Dendritic cell treated with granulocyte-macrophage colony-stimulating factor and Interleukin-4, amounts not matched to agents 40 ng/mL and 50 ng/mL, for 4 days (primary cell): ENCODE data around the gene FCN3.

Experiments used
- H3K27ac Mint-ChIP-seq: one replicate; pipeline ENCODE4 v1.8.0; 2022; ENCODE audit warnings: mild to moderate bottlenecking, mixed read lengths
- H3K27me3 Mint-ChIP-seq: one replicate; pipeline ENCODE4 v1.8.0; 2022; ENCODE audit warnings: mild to moderate bottlenecking, mixed read lengths
- H3K36me3 Mint-ChIP-seq: one replicate; pipeline ENCODE4 v1.8.0; 2022; ENCODE audit warnings: low read depth, mixed read lengths
- H3K4me1 Mint-ChIP-seq: one replicate; pipeline ENCODE4 v1.8.0; 2022; ENCODE audit warnings: low read depth, mixed read lengths
- H3K4me3 Mint-ChIP-seq: one replicate; pipeline ENCODE4 v1.8.0; 2022; ENCODE audit warnings: mild to moderate bottlenecking, moderate library complexity, mixed read lengths
- H3K9me3 Mint-ChIP-seq: one replicate; pipeline ENCODE4 v1.8.0; 2022; ENCODE audit warnings: mixed read lengths
- intact Hi-C: fragments of 100-400 bp; cut with micrococcal nuclease; formaldehyde crosslinking; loops from one replicate; pipeline ENCODE4 v1.15.0; 2022

FCN3 gene

GRCh38 chr1:27353629-27354028 lies 21.0 kb downstream of the FCN3 start:
- H3K4me3 Mint-ChIP-seq: no peak overlapping the region
- peaks cover 73% of the 10 kb centered on the region for H3K36me3 Mint-ChIP-seq
- H3K9me3 Mint-ChIP-seq: no peaks in the 10 kb centered on the region
- H3K27ac Mint-ChIP-seq: no peak overlapping the region
- H3K4me1 Mint-ChIP-seq: peaks cover 16% of the 10 kb centered on the region
- peaks cover 13% of the 10 kb centered on the region for H3K27me3 Mint-ChIP-seq
- intact Hi-C loops: no loop called here

GRCh38 chr1:27353166-27353565 lies 21.5 kb downstream of the FCN3 start:
- no peak overlapping the region for H3K27ac Mint-ChIP-seq
- no peak overlapping the region for H3K4me3 Mint-ChIP-seq
- peaks cover 10% of the 10 kb centered on the region for H3K27me3 Mint-ChIP-seq
- no peaks in the 10 kb centered on the region for H3K9me3 Mint-ChIP-seq
- intact Hi-C loops: no loop called here
- peaks cover 69% of the 10 kb centered on the region for H3K36me3 Mint-ChIP-seq
- peaks cover 15% of the 10 kb centered on the region for H3K4me1 Mint-ChIP-seq

- Mint-ChIP-seq H3K9me3 (no peaks in the 10 kb centered on the region), H3K4me3 (no peak overlapping the region), H3K4me1 (peaks cover 11% of the 10 kb centered on the region), H3K27me3 (peaks cover 5% of the 10 kb centered on the region), H3K27ac (no peak overlapping the region), H3K36me3 (peaks cover 53% of the 10 kb centered on the region)
- intact Hi-C loops: no loop called here
These were observed 23.0 kb downstream of the FCN3 start for GRCh38 chr1:27351541-27352107.

GRCh38 chr1:27350663-27351540 lies 23.7 kb downstream of the FCN3 start:
- no peaks in the 10 kb centered on the region for H3K9me3 Mint-ChIP-seq
- peaks cover 51% of the 10 kb centered on the region for H3K36me3 Mint-ChIP-seq
- H3K27me3 Mint-ChIP-seq: peaks cover 5% of the 10 kb centered on the region
- intact Hi-C loops: no loop called here
- H3K4me1 Mint-ChIP-seq: peaks cover 15% of the 10 kb centered on the region
- no peak overlapping the region for H3K4me3 Mint-ChIP-seq
- H3K27ac Mint-ChIP-seq: no peak overlapping the region

- H3K9me3 Mint-ChIP-seq: no peaks in the 10 kb centered on the region
- peaks cover 46% of the 10 kb centered on the region for H3K36me3 Mint-ChIP-seq
- peaks cover 5% of the 10 kb centered on the region for H3K27me3 Mint-ChIP-seq
- intact Hi-C loops: no loop called here
- peaks cover 21% of the 10 kb centered on the region for H3K4me1 Mint-ChIP-seq
- peak overlapping the region; percentile 59 for H3K4me3 Mint-ChIP-seq
- H3K27ac Mint-ChIP-seq: no peak overlapping the region
These were observed 24.6 kb downstream of the FCN3 start for GRCh38 chr1:27349784-27350662.

- Mint-ChIP-seq H3K9me3 (no peaks in the 10 kb centered on the region), H3K4me3 (peak overlapping the region; percentile 35), H3K36me3 (peaks cover 39% of the 10 kb centered on the region), H3K27ac (no peak overlapping the region), H3K27me3 (peaks cover 5% of the 10 kb centered on the region), H3K4me1 (peaks cover 26% of the 10 kb centered on the region)
- intact Hi-C loops: no loop called here
These were observed 25.5 kb downstream of the FCN3 start for GRCh38 chr1:27348861-27349783.

GRCh38 chr1:27346991-27347624 lies 27.5 kb downstream of the FCN3 start:
- no peaks in the 10 kb centered on the region for H3K9me3 Mint-ChIP-seq
- H3K4me3 Mint-ChIP-seq: no peak overlapping the region
- peaks cover 5% of the 10 kb centered on the region for H3K27me3 Mint-ChIP-seq
- intact Hi-C loops: no loop called here
- H3K27ac Mint-ChIP-seq: no peak overlapping the region
- H3K4me1 Mint-ChIP-seq: peaks cover 46% of the 10 kb centered on the region
- H3K36me3 Mint-ChIP-seq: peaks cover 24% of the 10 kb centered on the region

GRCh38 chr1:27346357-27346756 lies 28.3 kb downstream of the FCN3 start:
- H3K36me3 Mint-ChIP-seq: peaks cover 22% of the 10 kb centered on the region
- intact Hi-C loops: no loop called here
- H3K27me3 Mint-ChIP-seq: peaks cover 5% of the 10 kb centered on the region
- H3K4me3 Mint-ChIP-seq: no peak overlapping the region
- peaks cover 54% of the 10 kb centered on the region for H3K4me1 Mint-ChIP-seq
- H3K27ac Mint-ChIP-seq: peak overlapping the region; percentile 7
- no peaks in the 10 kb centered on the region for H3K9me3 Mint-ChIP-seq

- intact Hi-C loops: no loop called here
- Mint-ChIP-seq H3K27me3 (peaks cover 5% of the 10 kb centered on the region), H3K4me3 (no peak overlapping the region), H3K27ac (no peak overlapping the region), H3K9me3 (no peaks in the 10 kb centered on the region), H3K36me3 (peaks cover 11% of the 10 kb centered on the region), H3K4me1 (peaks cover 60% of the 10 kb centered on the region)
These were observed 29.4 kb downstream of the FCN3 start for GRCh38 chr1:27345272-27345671.

GRCh38 chr1:27343639-27344025 lies 31.0 kb downstream of the FCN3 start:
- Mint-ChIP-seq H3K36me3 (peaks cover 11% of the 10 kb centered on the region), H3K4me1 (peaks cover 66% of the 10 kb centered on the region), H3K4me3 (peak overlapping the region; percentile 48), H3K27me3 (peaks cover 2% of the 10 kb centered on the region), H3K9me3 (no peaks in the 10 kb centered on the region), H3K27ac (peak overlapping the region; percentile 48)
- intact Hi-C loops: no loop called here

GRCh38 chr1:27342778-27343638 lies 31.6 kb downstream of the FCN3 start:
- peak overlapping the region; percentile 48 for H3K4me3 Mint-ChIP-seq
- intact Hi-C loops: no loop called here
- peaks cover 66% of the 10 kb centered on the region for H3K4me1 Mint-ChIP-seq
- peak overlapping the region; percentile 48 for H3K27ac Mint-ChIP-seq
- H3K36me3 Mint-ChIP-seq: peaks cover 17% of the 10 kb centered on the region
- H3K9me3 Mint-ChIP-seq: no peaks in the 10 kb centered on the region
- peaks cover 2% of the 10 kb centered on the region for H3K27me3 Mint-ChIP-seq

GRCh38 chr1:27342391-27342777 lies 32.2 kb downstream of the FCN3 start:
- intact Hi-C loops: no loop called here
- H3K9me3 Mint-ChIP-seq: no peaks in the 10 kb centered on the region
- H3K4me1 Mint-ChIP-seq: peaks cover 66% of the 10 kb centered on the region

More at GRCh38 chr1:27342391-27342777, 32.2 kb downstream of the FCN3 start:
- peak overlapping the region; percentile 48 for H3K27ac Mint-ChIP-seq
- H3K36me3 Mint-ChIP-seq: peaks cover 20% of the 10 kb centered on the region
- no peaks in the 10 kb centered on the region for H3K27me3 Mint-ChIP-seq
- peak overlapping the region; percentile 48 for H3K4me3 Mint-ChIP-seq
